ENCODE measurements around the gene SLC22A17.
A peak's percentile ranks its signal among the peaks of the same experiment; 100 is the strongest.
"Not testable (repeated sequence)": the region's sequence is repeated elsewhere in the genome, so short reads cannot be mapped to it uniquely, and the experiment has no call there.

The SLC22A17 gene

GRCh38 chr14:23339506-23340268 is 13.0 kb downstream of the SLC22A17 start:
- DNase-seq (ENCODE audit: low spot score): no peak

- DNase-seq (ENCODE audit: low spot score): no peak
Observed at GRCh38 chr14:23335623-23336022, 17.1 kb downstream of the SLC22A17 start.

- peak; percentile 86 for DNase-seq (ENCODE audit: low spot score)
Observed at GRCh38 chr14:23327947-23328744, 24.5 kb downstream of the SLC22A17 start.

- no peak for DNase-seq (ENCODE audit: low spot score)
Observed at GRCh38 chr14:23326491-23327332, 26.0 kb downstream of the SLC22A17 start.

GRCh38 chr14:23325746-23326145 is 26.9 kb downstream of the SLC22A17 start:
- DNase-seq (ENCODE audit: low spot score): not testable (repeated sequence)

GRCh38 chr14:23324993-23325392 is 27.7 kb downstream of the SLC22A17 start:
- DNase-seq (ENCODE audit: low spot score): no peak

- no peak for DNase-seq (ENCODE audit: low spot score)
Observed at GRCh38 chr14:23324455-23324846, 28.2 kb downstream of the SLC22A17 start.

GRCh38 chr14:23323838-23324454 is 28.7 kb downstream of the SLC22A17 start:
- DNase-seq (ENCODE audit: low spot score): no peak

- no peak for DNase-seq (ENCODE audit: low spot score)
Observed at GRCh38 chr14:23322568-23323517, 29.8 kb downstream of the SLC22A17 start.

GRCh38 chr14:23321572-23322547 is 30.8 kb downstream of the SLC22A17 start:
- peak; percentile 54 for DNase-seq (ENCODE audit: low spot score)

GRCh38 chr14:23320584-23321571 is 31.8 kb downstream of the SLC22A17 start, which contains the start of gene PABPN1:
PABPN1 (plus strand) TSS chr14:23321457; CDS start chr14:23321470, 13 bp downstream.
- DNase-seq (ENCODE audit: low spot score): peak; percentile 100

- no peak for DNase-seq (ENCODE audit: low spot score)
Observed at GRCh38 chr14:23319746-23320583, 32.7 kb downstream of the SLC22A17 start.

GRCh38 chr14:23316300-23316699 is 36.4 kb downstream of the SLC22A17 start:
- no peak for DNase-seq (ENCODE audit: low spot score)

GRCh38 chr14:23310546-23310945 is 42.1 kb downstream of the SLC22A17 start:
- DNase-seq (ENCODE audit: low spot score): no peak

- DNase-seq (ENCODE audit: low spot score): no peak
Observed at GRCh38 chr14:23308721-23309445, 43.8 kb downstream of the SLC22A17 start.

All from hematopoietic multipotent progenitor cell treated with erythropoietin and hydrocortisone succinate and interleukin-3 and kit ligand, for 17 days (in vitro differentiated cells).